SK-N-SH treated with all-trans-retinoic acid at 6 μM for 48 hours (cell line): ENCODE results near the gene SOD2.

Experiments
- ARNTL ChIP-seq: fragments of 450-650 bp; formaldehyde crosslinking; IDR thresholded peaks from 2 replicates; pipeline ENCODE4 v1.5.0; 2020; ENCODE audit warnings: low read depth, mild to moderate bottlenecking, moderate library complexity, borderline replicate concordance
- BACH2 ChIP-seq: fragments of 250-450 bp; sonication (Bioruptor Pico); IDR thresholded peaks from 2 replicates; pipeline ENCODE4 v1.9.0; 2021; ENCODE audit warnings: mild to moderate bottlenecking, borderline replicate concordance
- CSDC2 ChIP-seq: fragments of 250-450 bp; sonication (Bioruptor Pico); IDR thresholded peaks from 2 replicates; pipeline ENCODE4 v1.5.0; 2020; ENCODE audit warnings: mild to moderate bottlenecking, moderate library complexity
- ISL1 ChIP-seq: fragments of 250-450 bp; sonication (Bioruptor Pico); IDR thresholded peaks from 2 replicates; pipeline ENCODE4 v2.1.2; 2022; ENCODE audit warnings: mild to moderate bottlenecking, moderate library complexity
- OSR1 ChIP-seq: fragments of 250-450 bp; sonication (Bioruptor Pico); IDR thresholded peaks from 2 replicates; pipeline ENCODE4 v1.8.0; 2022; ENCODE audit warnings: moderate library complexity, mild to moderate bottlenecking, inconsistent platforms
- PPARA ChIP-seq: fragments of 250-450 bp; sonication (Bioruptor Pico); IDR thresholded peaks from 2 replicates; pipeline ENCODE4 v1.5.0; 2020; ENCODE audit warnings: mild to moderate bottlenecking, borderline replicate concordance
- RARB ChIP-seq: fragments of 250-450 bp; sonication (Bioruptor Pico); IDR thresholded peaks from 2 replicates; pipeline ENCODE4 v1.8.0; 2021; ENCODE audit warnings: mild to moderate bottlenecking, moderate library complexity
- SNAI2 ChIP-seq: fragments of 250-450 bp; sonication (Bioruptor Pico); IDR thresholded peaks from 2 replicates; pipeline ENCODE4 v1.5.0; 2020; ENCODE audit warnings: mild to moderate bottlenecking, moderate library complexity
- TCF4 ChIP-seq: fragments of 250-450 bp; sonication (Bioruptor Pico); IDR thresholded peaks from 2 replicates; pipeline ENCODE4 v1.8.0; 2021; ENCODE audit warnings: mild to moderate bottlenecking, moderate library complexity, borderline replicate concordance
- ZC3H10 ChIP-seq: fragments of 250-450 bp; sonication (Bioruptor Pico); IDR thresholded peaks from 2 replicates; pipeline ENCODE4 v1.5.1; 2021; ENCODE audit warnings: mild to moderate bottlenecking, moderate library complexity
- ZFP3 ChIP-seq: fragments of 250-450 bp; sonication (Bioruptor Pico); IDR thresholded peaks from 2 replicates; pipeline ENCODE4 v1.5.0; 2020; ENCODE audit warnings: mild to moderate bottlenecking, moderate library complexity
- ZFP30 ChIP-seq: fragments of 450-650 bp; formaldehyde crosslinking; IDR thresholded peaks from 2 replicates; pipeline ENCODE4 v1.5.0; 2022; ENCODE audit warnings: mild to moderate bottlenecking, moderate library complexity
- ZNF70 ChIP-seq: fragments of 450-650 bp; formaldehyde crosslinking; IDR thresholded peaks from 2 replicates; pipeline ENCODE4 v1.5.0; 2020; ENCODE audit warnings: mild to moderate bottlenecking, moderate library complexity
- TF ChIP-seq, protein P1 (sequence below): fragments of 250-450 bp; sonication (Bioruptor Pico); IDR thresholded peaks from 2 replicates; pipeline ENCODE4 v1.8.0; 2020; ENCODE audit warnings: mild to moderate bottlenecking, moderate library complexity, borderline replicate concordance

DNA sequence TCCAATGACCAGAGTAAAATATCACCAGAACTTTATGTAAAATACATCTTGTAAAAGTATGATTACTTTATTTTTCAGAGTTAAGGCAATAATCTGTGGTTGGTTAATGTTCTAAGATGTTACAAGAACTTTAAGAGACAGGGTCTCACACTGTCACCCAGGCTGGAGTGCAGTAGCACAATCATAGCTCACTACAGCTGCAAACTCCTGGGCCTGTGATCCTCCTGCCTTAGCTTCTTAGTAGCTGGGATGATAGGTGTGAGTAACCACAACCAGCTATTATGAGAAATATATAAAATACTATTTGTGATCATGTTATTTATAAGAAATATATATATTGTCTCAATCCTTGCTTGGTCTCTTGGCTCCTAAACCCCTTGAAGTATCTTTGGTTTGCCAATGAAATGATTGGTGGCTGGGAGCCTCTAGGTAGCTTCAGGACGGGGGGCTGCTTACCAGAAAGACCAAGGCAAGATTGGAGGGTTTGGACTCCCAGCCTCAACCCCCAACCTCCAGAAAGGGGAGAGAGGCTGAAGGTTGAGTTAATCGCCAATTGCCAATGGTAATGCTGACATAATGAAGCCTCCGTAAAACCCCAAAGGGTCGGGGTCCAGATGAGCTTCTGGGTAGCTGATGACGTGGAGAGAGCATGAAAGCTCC lies 15.4 kb downstream of the SOD2 start:
- TF ChIP-seq ZFP3, result no peak
- no peak for TF ChIP-seq ZFP30
- TF ChIP-seq, protein P1, sequence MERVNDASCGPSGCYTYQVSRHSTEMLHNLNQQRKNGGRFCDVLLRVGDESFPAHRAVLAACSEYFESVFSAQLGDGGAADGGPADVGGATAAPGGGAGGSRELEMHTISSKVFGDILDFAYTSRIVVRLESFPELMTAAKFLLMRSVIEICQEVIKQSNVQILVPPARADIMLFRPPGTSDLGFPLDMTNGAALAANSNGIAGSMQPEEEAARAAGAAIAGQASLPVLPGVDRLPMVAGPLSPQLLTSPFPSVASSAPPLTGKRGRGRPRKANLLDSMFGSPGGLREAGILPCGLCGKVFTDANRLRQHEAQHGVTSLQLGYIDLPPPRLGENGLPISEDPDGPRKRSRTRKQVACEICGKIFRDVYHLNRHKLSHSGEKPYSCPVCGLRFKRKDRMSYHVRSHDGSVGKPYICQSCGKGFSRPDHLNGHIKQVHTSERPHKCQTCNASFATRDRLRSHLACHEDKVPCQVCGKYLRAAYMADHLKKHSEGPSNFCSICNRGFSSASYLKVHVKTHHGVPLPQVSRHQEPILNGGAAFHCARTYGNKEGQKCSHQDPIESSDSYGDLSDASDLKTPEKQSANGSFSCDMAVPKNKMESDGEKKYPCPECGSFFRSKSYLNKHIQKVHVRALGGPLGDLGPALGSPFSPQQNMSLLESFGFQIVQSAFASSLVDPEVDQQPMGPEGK (CRISPR knock-in tag), result no peak
- TF ChIP-seq ARNTL (CRISPR knock-in tag), result no peak
- TF ChIP-seq TCF4 (CRISPR knock-in tag), result no peak
- no peak for TF ChIP-seq ZNF70
- TF ChIP-seq CSDC2, result no peak
- no peak for TF ChIP-seq ZC3H10
- no peak for TF ChIP-seq PPARA (CRISPR knock-in tag)
- no peak for TF ChIP-seq RARB (CRISPR knock-in tag)
- TF ChIP-seq OSR1, result no peak
- no peak for TF ChIP-seq SNAI2
- no peak for TF ChIP-seq ISL1 (CRISPR knock-in tag)
- TF ChIP-seq BACH2 (CRISPR knock-in tag), result no peak
